Endodermal cell (in vitro differentiated cells): ENCODE data around the gene BRD4. TPM values are rescaled to one million over a fixed set of nuclear protein-coding genes. Genes with fewer than 3 reads are reported as not detected.
A peak's percentile ranks its signal among the peaks of the same experiment; 100 is the strongest.

Source experiments
- DNase-seq: peaks from one replicate; pipeline ENCODE4 v3.0.0-alpha.2; 2017
- H3K27ac ChIP-seq: 2 replicates; pipeline ENCODE4 v1.5.1; 2013; ENCODE audit warnings: mild to moderate bottlenecking, low read depth, low read length, moderate library complexity
- H3K27me3 ChIP-seq: 2 replicates; pipeline ENCODE4 v1.6.1; 2013; ENCODE audit warnings: mild to moderate bottlenecking, low read length, moderate library complexity; ENCODE audit not compliant: insufficient read depth, control insufficient read depth, poor library complexity, severe bottlenecking
- H3K36me3 ChIP-seq: 2 replicates; pipeline ENCODE4 v1.7.0; 2013; ENCODE audit warnings: mild to moderate bottlenecking, low read length, moderate library complexity; ENCODE audit not compliant: control insufficient read depth, insufficient read depth
- H3K4me1 ChIP-seq: one replicate; pipeline ENCODE4 v1.7.0; 2013; ENCODE audit warnings: low read length; ENCODE audit not compliant: control insufficient read depth, insufficient read depth
- H3K4me3 ChIP-seq: 2 replicates; pipeline ENCODE4 v1.5.1; 2013; ENCODE audit warnings: mild to moderate bottlenecking, low read length, moderate library complexity
- H3K9ac ChIP-seq: 2 replicates; pipeline ENCODE4 v1.6.1; 2013; ENCODE audit warnings: mild to moderate bottlenecking, low read length, moderate library complexity; ENCODE audit not compliant: poor library complexity, severe bottlenecking; ENCODE audit errors: extremely low read depth
- H3K9me3 ChIP-seq: 2 replicates; pipeline ENCODE4 v1.6.1; 2013; ENCODE audit warnings: mild to moderate bottlenecking, low read length, moderate library complexity; ENCODE audit not compliant: control insufficient read depth
- H3K27ac Mint-ChIP-seq: 2 replicates; pipeline ENCODE4 v1.8.0; 2020; ENCODE audit warnings: mixed read lengths
- H3K27me3 Mint-ChIP-seq: 2 replicates; pipeline ENCODE4 v1.8.0; 2021; ENCODE audit warnings: mild to moderate bottlenecking, mixed read lengths; ENCODE audit not compliant: insufficient read depth
- H3K36me3 Mint-ChIP-seq: 2 replicates; pipeline ENCODE4 v1.8.0; 2020; ENCODE audit warnings: low read depth, mixed read lengths
- H3K4me1 Mint-ChIP-seq: 2 replicates; pipeline ENCODE4 v1.8.0; 2020; ENCODE audit warnings: mixed read lengths
- H3K4me3 Mint-ChIP-seq: 2 replicates; pipeline ENCODE4 v1.8.0; 2020; ENCODE audit warnings: mild to moderate bottlenecking, moderate library complexity, mixed read lengths
- H3K9me3 Mint-ChIP-seq: 2 replicates; pipeline ENCODE4 v1.8.0; 2020; ENCODE audit warnings: mild to moderate bottlenecking, mixed read lengths
- CTCF ChIP-seq: fragments of 200-600 bp; sonication (generic); conservative IDR thresholded peaks from 2 replicates; pipeline ENCODE4 v1.5.0; 2021; ENCODE audit warnings: antibody characterized with exemption, mild to moderate bottlenecking
- WGBS, 2 experiments: methylation state at CpG; one replicate each; pipeline versions ENCODE4 v1.1.5 to v1.1.7; 2013; ENCODE audit warnings: missing lambda C conversion rate in 2 of 2, mixed read lengths in 1 of 2; ENCODE audit not compliant: insufficient coverage in 1 of 2, insufficient read length in 1 of 2; 5-methylcytosine and 5-hydroxymethylcytosine counted together
- total RNA-seq, 2 donors: library from RNA; stranded (reverse); fragmentation: NEBNext Ultra II Directional in 1 of 2; extraction: Animal tissue kit (Norgen Biotek cat#: 25700) in 1 of 2; gene quantifications; 2 replicates in 1 of 2; 3 replicates in 1 of 2; pipeline ENCODE4 v1.2.1, GENCODE V29; 2021

The BRD4 gene
- total RNA-seq, 2 donors from 2014 or later = 149 to 156 TPM

- H3K27me3 ChIP-seq = no peaks in the 10 kb centered on the region
- peaks cover 24% of the 10 kb centered on the region for H3K36me3 ChIP-seq
- no peaks in the 10 kb centered on the region for H3K4me1 ChIP-seq
- no peak for TF ChIP-seq CTCF
- no peaks in the 10 kb centered on the region for H3K9me3 ChIP-seq
- peaks cover 7% of the 10 kb centered on the region for H3K4me1 Mint-ChIP-seq
- peaks cover 5% of the 10 kb centered on the region for H3K27me3 Mint-ChIP-seq
- peak overlapping the region; percentile 90 for H3K27ac ChIP-seq
- no peaks in the 10 kb centered on the region for H3K9me3 Mint-ChIP-seq
- H3K9ac ChIP-seq = peak overlapping the region; percentile 75
- peak; percentile 91 for DNase-seq
- H3K27ac Mint-ChIP-seq = peak overlapping the region; percentile 64
- 0 to 3% methylated on average over 4 to 65 of the region's 82 CpGs for WGBS, 2 experiments
- peak overlapping the region; percentile 66 for H3K4me3 Mint-ChIP-seq
- peak overlapping the region; percentile 88 for H3K4me3 ChIP-seq
- H3K36me3 Mint-ChIP-seq = peaks cover 19% of the 10 kb centered on the region
Observed at GRCh38 chr19:15199661-15200552, 132.4 kb downstream of the BRD4 start.

DNA sequence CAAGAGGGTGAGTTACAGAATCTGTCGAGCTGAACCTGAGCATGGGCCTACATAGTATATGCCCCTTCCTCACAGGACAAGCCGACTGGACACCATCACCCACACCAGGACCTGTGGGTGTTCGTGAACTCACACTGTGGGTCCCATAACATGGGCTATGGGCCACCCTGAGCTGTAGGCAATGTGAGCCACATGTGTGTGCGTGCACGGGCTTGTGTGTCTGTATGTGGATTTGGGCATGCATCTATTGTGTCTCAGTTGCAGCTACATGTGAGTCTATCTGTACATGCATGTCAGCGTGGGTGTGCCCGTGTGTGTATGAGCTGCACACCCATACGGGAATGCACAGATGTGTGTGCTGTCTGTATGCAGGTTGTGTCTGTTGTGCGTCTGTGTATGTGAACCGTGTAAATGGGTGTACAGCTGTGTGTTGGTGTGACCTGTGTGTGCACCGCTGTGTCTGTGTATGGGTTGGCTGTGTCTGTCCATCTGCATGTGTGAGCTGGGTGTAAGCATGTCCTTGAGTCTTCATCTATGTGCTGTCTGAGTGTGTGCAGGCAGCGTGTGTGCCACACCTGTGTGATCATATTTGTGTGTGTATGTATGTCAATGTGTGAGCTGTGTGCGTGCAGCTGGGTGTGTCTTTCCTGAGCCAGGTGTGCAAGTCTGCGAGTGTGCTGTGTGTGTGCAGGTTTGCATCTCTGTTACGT lies 133.2 kb downstream of the BRD4 start:
- Mint-ChIP-seq H3K27ac (peak overlapping the region; percentile 64), H3K9me3 (no peaks in the 10 kb centered on the region), H3K36me3 (peaks cover 23% of the 10 kb centered on the region), H3K4me3 (peak overlapping the region; percentile 66), H3K27me3 (peaks cover 4% of the 10 kb centered on the region), H3K4me1 (peaks cover 8% of the 10 kb centered on the region)
- TF ChIP-seq CTCF = no peak
- H3K36me3 ChIP-seq = peaks cover 29% of the 10 kb centered on the region
- WGBS, 2 experiments = 87 to 94% methylated on average over 10 to 15 of the region's 15 CpGs
- peak overlapping the region; percentile 77 for H3K4me3 ChIP-seq
- H3K27me3 ChIP-seq = no peaks in the 10 kb centered on the region
- no peaks in the 10 kb centered on the region for H3K9me3 ChIP-seq
- H3K4me1 ChIP-seq = no peaks in the 10 kb centered on the region
- no peak for DNase-seq
- H3K27ac ChIP-seq = peak overlapping the region; percentile 90
- H3K9ac ChIP-seq = peak overlapping the region; percentile 9

- H3K4me3 Mint-ChIP-seq = no peak overlapping the region
- no peak overlapping the region for H3K27ac Mint-ChIP-seq
Observed at GRCh38 chr19:15197942-15198341, 134.4 kb downstream of the BRD4 start.

More at GRCh38 chr19:15197942-15198341, 134.4 kb downstream of the BRD4 start:
- H3K9me3 ChIP-seq = no peaks in the 10 kb centered on the region
- H3K4me1 ChIP-seq = no peaks in the 10 kb centered on the region
- H3K4me1 Mint-ChIP-seq = peaks cover 8% of the 10 kb centered on the region
- H3K27me3 ChIP-seq = no peaks in the 10 kb centered on the region
- H3K9ac ChIP-seq = no peak overlapping the region
- peaks cover 31% of the 10 kb centered on the region for H3K36me3 Mint-ChIP-seq
- 90 to 97% methylated on average over 5 to 8 of the region's 8 CpGs for WGBS, 2 experiments
- TF ChIP-seq CTCF = no peak
- H3K9me3 Mint-ChIP-seq = no peaks in the 10 kb centered on the region
- H3K27me3 Mint-ChIP-seq = peaks cover 4% of the 10 kb centered on the region
- peaks cover 36% of the 10 kb centered on the region for H3K36me3 ChIP-seq
- H3K4me3 ChIP-seq = no peak overlapping the region
- peak overlapping the region; percentile 44 for H3K27ac ChIP-seq
- DNase-seq = no peak
